T-helper 1 cell treated with Interleukin-12 subunit alpha and Interleukin-12 subunit beta and Interleukin-4 antibody, amounts not matched to agents 30 ng/mL and 1 ng/mL, for 36 hours (primary cell): ENCODE data around the gene ZNF74. TPM values are rescaled to one million over a fixed set of nuclear protein-coding genes. Genes with fewer than 3 reads are reported as not detected.
"Not testable (repeated sequence)": the region's sequence is repeated elsewhere in the genome, so short reads cannot be mapped to it uniquely, and the experiment has no call there.

ENCODE experiments used
- intact Hi-C: fragments of 100-400 bp; cut with micrococcal nuclease; formaldehyde crosslinking; loops from one replicate; pipeline ENCODE4 v1.15.1; 2024
- total RNA-seq: library from RNA; stranded (reverse); gene quantifications from 2 replicates; pipeline ENCODE4 v1.2.3, GENCODE V29; 2022

The ZNF74 gene
- total RNA-seq, 1 donor from 2014 or later, result 7.4 TPM

DNA sequence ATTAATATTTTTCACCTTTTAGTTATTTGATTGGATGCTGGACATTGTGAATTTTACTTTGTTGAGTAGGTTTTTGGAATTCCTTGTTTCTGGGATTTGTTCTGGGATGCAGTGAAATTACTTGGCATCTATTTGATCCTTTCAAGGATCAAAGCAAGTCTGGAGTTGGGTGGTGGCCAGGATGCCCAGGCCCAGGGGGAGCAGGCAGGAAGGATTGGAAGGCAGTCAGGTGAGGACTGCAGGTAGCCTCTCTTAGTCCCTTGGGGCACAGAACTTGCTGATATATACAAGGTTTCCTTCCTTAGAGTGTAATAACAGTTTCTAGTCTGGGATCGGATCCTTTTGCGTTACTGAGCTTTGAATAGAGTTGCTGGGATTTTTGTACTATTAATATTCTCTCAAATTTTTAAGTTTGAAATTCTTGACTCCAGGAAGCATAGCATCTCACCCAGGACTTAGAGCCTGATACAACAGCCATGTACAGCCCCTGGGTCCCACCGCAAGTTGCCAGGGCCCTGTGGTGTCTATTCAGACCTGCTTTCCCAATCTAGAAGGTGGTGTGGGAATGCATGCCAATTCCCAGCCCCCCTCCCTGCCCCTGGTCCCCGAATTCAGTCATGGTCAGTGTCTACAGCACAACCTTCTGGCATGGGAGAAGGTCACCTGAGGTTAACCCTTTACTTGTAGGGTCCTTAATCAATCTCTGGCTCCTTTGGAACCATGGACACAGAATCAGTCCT lies 6.1 kb downstream of the ZNF74 start:
- intact Hi-C loops, result no loop called here

DNA sequence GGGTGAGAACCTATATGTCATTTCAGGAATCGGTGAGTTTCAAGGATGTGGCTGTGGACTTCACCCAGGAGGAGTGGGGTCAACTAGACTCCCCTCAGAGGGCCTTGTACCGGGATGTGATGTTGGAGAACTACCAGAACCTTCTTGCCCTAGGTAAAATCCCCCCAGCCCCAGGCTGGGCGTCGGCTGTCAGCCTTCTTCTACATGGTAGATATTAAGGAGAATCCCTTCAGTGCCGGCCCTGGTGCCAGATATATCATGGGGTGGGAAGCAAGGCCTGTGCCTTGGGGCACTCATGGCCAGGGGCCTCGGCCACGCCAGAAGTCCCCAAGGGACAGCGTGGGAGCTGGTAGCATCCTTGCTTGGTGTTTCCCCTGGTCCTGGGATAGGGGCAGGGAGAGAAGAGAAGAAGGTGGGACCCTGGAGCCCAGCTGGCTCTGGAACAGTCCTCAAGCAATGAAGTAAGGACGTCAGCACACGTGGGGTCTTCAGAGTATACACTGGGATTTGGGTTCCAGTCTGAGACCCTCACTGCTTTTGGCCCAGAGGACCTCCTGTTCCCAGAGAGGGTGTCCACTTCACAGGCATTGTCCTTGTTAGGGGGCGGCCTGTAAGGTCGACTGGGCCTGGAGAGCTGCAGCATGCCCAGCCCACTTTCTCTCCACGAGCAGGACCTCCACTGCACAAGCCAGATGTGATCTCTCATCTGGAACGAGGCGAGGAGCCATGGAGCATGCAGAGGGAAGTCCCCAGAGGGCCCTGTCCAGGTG lies 6.8 kb downstream of the ZNF74 start:
- intact Hi-C loops, result no loop called here

DNA sequence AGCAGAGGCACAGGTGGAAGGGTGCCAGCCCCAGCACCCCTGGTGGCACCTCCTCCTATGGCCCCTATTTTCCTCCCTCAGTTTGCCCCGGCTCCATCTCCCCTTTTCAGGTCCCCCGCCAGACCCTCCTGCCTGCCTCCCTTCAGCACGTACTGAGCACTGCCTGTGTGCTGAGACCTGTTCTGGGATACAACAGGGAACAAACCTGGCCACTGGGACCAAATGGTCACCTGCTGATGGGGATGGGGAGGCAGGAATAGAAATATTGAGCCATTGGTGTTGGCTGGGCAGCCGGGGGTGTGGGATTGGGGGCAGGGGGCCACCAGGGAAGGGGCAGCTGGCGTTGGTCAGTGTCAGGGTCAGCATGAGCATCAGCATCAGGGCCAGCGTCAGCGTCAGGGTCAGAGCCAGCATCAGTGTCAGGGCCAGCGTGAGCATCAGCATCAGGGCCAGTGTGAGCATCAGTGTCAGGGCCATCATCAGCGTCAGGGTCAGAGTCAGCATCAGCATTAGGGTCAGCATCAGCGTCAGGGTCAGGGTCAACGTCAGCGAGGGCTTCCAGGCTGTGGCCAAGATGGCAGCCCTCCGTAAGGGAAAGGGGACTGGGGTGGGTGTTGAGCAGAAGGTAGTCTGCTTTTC lies 7.5 kb downstream of the ZNF74 start:
- intact Hi-C loops, result no loop called here

DNA sequence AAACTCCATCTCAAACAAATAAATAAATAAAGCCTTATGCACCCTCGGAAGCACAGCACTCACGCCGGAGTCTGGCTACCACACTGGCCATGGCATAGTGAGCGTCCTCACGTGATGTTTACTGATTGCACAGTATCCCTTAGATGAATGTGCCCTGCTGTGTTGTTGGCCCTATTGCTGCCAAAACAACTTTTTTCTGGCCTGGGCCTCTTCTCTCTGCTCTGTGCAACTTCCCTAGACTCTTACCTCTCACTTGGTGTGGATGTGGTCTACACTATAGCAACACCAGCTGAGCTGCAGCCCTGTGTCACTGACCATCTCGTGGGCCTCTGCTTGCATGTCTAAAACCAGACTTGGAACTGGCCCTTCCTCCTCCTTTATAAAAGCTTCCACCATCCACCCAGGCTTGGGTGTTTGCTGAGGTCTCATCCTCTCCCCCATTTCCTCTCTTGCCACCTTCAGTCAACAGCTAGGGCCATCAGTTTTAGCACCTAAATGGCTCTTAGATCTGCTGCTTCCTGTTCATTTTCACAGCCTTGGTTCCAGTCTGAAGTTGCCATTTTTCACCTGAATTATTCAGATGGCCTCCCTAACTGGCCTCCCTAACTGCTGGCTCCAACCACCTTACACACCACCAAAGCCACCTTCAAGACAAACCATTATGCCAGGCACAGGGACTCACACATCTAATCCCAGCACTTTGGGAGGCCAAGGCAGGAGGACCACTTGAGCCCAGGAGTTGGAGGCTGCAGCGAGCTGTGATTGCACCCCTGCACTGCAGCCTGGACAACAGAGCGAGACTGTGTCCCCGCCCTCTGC lies 9.2 kb downstream of the ZNF74 start:
- intact Hi-C loops, result no loop called here

DNA sequence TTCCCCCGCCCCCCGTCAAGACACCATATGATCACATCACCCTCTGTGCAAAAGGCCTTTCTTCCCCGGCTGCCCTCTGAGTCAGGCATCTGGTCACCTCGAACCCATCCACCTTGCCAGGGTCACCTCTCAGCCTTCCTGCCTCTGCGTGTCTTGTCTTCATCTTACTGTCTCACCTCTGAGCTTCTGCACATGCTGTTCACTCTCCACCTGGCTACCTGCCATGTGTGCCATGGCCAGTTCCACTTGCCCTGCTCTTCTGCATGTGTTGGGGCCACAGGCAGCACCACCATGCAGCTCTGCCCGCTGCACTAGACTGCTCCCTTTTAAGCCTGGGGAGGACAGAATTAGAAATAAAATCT lies 9.8 kb downstream of the ZNF74 start:
- intact Hi-C loops, result no loop called here

DNA sequence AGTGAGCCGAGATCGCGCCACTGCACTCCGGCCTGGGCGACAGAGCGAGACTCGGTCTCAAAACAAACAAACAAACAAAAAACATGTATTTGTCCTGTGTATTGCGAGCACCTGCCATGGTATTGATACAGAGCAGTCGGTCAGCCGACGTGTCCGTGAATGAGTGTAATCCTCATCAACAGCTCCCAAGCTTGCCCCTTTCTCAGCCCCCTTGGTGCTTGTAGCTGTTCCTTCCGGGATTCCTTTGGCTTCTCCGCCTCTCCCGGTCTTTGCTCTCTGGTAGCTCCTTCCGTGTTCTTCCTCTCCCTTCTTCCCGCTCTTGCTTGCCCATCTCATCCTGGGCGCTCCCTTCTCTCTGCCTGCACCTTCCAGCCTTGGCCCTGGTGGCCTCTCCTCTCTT lies 10.9 kb downstream of the ZNF74 start:
- intact Hi-C loops, result no loop called here

DNA sequence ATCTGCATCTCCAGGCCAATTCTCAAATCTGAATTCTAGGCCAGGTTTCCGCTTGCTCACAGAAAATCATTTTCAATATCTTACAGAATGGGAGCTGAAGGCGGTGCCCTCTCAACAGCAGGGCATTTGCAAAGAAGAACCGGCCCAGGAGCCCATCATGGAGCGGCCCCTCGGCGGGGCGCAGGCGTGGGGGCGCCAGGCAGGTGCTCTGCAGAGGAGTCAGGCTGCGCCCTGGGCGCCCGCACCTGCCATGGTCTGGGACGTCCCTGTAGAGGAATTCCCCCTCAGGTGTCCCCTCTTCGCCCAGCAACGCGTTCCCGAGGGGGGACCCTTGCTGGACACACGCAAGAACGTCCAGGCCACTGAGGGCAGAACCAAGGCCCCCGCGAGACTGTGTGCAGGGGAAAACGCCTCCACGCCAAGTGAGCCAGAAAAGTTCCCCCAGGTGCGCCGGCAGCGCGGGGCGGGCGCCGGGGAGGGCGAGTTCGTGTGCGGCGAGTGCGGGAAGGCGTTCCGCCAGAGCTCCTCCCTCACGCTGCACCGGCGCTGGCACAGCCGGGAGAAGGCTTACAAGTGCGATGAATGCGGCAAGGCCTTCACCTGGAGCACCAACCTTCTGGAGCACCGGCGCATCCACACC lies 11.5 kb downstream of the ZNF74 start:
- intact Hi-C loops, result no loop called here

DNA sequence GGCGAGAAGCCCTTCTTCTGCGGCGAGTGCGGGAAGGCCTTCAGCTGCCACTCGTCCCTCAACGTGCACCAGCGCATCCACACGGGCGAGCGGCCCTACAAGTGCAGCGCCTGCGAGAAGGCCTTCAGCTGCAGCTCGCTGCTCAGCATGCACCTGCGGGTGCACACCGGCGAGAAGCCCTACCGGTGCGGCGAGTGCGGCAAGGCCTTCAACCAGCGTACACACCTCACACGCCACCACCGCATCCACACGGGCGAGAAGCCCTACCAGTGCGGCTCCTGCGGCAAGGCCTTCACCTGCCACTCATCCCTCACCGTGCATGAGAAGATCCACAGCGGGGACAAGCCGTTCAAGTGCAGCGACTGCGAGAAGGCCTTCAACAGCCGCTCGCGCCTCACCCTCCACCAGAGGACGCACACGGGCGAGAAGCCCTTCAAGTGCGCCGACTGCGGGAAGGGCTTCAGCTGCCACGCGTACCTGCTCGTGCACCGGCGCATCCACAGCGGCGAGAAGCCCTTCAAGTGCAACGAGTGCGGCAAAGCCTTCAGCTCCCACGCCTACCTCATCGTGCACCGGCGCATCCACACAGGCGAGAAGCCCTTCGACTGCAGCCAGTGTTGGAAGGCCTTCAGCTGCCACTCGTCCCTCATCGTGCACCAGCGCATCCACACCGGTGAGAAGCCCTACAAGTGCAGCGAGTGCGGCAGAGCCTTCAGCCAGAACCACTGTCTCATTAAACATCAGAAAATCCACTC lies 12.2 kb downstream of the ZNF74 start:
- intact Hi-C loops, result no loop called here

DNA sequence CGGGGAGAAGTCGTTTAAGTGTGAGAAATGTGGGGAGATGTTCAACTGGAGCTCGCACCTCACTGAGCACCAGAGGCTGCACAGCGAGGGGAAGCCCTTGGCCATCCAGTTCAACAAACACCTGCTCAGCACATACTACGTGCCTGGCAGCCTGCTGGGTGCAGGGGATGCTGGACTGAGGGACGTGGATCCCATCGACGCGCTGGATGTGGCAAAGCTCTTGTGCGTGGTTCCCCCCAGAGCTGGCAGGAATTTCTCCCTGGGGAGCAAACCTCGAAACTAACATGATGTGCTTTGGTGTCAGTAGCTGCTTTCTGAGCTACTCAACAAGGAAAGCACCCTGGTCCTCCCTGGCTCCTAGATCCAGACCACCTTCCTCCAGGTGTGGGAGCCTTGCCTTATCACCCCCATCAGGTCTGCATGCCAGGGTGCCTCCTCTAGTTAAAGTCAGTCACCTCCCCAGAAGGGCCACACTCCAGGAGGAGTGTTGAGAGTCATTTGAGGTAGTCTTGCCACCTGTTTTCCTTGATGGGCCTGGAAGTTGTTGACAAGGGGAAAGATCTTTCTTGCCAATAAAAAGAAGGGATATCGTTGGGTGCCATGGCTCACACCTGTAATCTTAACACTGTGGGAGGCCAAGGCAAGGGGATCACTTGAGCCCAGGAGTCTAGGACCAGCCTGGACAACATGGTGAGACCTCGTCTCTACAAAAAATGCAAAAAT lies 12.9 kb downstream of the ZNF74 start:
- intact Hi-C loops, result no loop called here

DNA sequence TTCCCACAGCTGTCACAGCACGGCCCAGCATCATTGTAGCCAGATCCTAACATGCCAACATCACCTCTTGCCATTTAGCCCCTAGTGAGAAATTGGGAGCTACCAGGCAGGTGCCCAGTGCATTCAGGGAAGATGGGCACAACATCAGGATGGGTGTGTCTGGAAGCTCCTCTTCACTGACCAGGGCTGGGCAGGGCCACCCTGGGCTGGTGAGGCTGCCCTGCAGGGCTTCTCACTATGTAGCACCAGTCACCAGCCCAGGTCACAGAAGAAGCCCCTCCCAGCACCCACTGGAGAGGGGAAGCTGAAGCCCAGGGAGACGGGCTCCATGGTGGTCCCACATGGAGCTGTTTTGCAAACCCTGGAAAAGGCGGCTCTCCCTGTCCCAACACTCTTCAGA lies 13.9 kb downstream of the ZNF74 start:
- intact Hi-C loops, result no loop called here

DNA sequence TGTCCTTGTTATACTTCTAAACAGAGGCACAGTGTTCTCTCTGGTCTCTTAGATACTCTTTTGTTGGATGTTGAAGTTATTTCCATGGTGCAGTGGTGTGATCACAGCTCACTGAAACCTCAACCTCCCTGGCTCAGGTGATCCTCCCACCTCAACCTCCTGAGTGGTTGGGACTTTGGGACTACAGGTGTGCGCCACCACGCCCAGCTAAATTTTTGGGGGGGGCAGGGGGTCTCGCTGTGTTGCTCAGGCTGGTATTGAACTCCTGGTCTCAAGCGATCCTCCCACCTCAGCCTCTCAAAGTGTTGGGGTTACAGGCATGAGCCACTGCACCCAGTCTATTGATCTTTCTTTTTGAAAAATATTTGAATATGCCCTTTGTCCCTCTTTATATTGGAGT lies 14.9 kb downstream of the ZNF74 start:
- intact Hi-C loops, result no loop called here

DNA sequence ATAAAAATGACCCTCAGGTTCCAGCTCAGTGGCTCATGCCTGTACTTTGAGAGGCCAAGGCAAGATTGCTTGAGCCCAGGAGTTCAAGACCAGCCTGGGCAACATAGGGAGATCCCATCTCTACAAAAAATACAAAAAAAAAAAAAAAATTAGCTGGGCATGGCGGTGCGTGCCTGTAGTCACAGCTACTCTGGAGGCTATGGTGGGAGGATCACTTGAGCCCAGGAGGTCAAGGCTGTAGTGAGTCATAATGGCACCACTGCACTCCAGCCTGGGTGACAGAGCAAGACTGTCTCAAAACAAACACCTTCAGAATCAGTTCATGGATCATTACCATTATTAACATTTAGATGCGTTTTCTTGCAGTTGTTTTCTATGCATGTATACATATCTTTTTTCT lies 15.4 kb downstream of the ZNF74 start:
- intact Hi-C loops, result not testable (repeated sequence)

DNA sequence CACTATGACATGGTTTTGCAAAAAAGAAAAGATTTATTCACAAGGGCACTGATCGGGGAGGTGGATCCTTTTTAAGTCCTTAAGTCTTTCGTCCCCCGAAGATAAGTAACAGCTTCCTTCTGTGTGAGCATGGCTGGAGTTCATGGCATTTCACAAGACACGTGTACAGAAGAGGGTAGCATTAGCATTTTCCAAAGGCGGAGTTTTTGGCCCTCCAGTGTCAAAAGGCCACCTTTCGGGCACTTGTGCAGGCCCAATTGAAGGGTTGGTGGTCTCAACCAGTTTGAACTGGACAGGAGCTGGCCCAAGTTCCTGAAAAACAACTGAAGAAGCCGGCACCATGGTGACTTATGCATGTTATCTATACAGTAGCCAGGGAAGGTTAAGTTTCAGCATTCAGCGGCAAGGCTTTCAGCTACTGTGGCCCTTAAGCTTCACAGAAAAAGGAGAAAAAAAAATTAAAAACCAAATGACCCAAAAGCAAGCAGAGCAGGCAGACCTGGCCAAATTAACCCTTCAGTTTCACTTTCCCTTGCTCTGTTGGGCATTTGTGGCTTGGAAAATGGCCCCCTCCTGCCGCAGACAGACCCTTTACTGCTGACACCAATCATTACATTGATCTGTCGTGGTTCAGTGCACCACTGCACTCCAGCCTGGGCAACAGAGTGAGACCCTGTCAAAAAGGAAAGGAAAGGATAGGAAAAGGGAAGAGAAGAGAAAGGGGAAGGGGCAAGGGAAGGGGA lies 18.7 kb downstream of the ZNF74 start:
- intact Hi-C loops, result no loop called here

DNA sequence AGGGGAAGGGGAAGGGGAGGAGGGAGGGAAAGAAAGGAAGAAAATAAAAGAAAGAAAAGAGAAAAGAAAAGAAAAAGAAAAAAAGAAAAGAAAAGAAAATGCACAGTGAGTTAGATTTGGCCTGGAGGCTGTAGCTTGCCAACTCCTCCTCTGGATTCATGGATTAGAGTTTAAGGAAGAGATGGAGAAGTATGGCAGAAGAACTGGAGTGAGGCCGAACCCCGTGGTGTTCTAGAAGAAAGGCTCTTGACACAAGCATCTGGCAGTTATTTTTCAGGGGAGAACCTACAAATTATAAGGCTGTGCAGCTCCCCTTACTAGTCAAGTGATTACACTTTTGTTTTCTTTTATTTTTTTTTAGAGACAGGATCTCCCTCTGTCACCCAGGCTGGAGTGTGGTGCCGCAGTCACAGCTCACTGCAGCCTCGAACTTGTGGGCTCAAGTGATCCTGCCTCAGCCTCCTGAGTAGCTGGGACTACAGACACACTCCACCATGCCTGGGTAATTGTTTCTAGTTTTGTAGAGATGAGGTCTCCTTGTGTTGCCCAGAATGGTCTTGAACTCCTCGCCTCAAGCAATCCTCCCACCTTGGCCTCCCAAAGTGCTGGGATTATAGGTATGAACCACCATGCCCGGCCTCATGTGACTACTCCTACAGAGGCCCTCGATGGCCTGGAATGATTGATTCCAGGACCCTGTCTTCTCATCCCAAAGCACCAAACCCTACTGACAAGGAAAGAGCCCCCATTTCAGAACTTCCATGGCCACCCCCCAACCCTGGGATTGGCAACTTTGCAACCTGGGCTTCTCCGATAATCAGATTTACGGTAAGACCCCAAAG lies 19.5 kb downstream of the ZNF74 start:
- intact Hi-C loops, result no loop called here

DNA sequence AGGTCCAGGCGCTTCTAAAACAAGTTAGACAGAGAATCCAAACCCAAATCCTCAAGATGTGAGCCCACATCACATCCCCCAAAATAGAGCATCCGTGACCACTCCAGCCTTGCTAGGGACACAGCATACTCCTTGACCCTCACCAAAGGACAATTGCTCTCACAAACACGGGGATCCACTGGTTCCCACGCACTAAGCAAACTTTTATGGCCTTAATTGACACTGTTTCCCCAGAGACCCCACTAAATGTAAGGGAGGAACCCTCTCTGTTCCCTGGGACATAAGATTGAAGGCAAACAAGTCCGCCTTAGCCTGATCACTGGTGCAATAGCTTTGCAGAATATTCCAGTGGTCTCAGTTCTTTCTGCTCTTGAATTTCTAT lies 20.1 kb downstream of the ZNF74 start:
- intact Hi-C loops, result no loop called here

DNA sequence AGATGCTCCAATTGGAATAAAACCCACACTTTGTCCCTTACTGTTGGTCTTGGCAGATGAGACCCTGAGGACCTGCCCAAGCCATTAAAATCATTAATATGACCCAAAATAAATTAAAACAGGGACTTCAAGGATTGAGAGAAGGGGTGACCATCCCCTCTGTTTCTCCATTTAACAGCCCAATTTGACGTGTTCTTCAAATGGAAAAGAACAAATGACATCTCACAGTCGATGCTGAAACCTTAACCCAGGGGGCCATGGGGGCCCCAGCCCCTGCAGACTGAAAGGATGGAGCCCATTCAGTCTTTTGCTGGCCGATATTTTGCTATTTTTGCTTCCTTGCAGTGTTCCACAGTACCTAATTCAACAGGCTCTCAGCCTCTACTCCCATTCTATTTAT lies 20.5 kb downstream of the ZNF74 start:
- intact Hi-C loops, result no loop called here

DNA sequence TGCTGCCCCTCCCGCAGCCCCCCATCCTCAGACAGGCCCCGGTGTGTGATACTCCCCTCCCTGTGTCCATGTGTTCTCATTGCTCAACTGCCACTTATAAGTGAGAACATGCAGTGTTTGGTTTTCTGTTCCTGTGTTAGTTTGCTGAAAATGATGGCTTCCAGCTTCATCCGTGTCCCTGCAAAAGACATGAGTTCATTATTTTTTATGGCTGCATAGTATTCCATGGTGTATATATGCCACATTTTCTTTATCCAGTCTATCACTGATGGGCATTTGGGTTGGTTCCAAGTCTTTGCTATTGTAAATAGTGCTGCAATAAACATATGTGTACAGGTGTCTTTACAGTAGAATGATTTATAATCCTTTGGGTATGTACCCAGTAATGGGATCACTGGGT lies 21.3 kb downstream of the ZNF74 start:
- intact Hi-C loops, result not testable (repeated sequence)

DNA sequence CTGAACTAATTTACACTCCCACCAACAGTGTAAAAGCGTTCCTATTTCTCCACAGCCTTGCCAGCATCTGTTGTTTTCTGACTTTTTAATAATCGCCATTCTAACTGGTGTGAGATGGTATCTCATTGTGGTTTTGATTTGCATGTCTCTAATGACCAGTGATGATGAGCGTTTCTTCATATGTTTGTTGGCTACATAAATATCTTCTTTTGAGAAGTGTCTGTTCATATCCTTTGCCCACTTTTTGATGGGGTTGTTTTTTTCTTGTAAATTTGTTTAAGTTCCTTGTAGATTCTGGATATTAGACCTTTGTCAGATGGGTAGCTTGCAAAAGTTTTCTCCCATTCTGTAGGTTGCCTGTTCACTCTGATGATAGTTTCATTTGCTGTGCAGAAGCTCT lies 21.7 kb downstream of the ZNF74 start:
- intact Hi-C loops, result not testable (repeated sequence)
